T-helper 22 cell (primary cell): ENCODE results near the gene NXN.
"Not testable (repeated sequence)": the region's sequence is repeated elsewhere in the genome, so short reads cannot be mapped to it uniquely, and the experiment has no call there.

ENCODE experiments used
- DNase-seq: peaks from one replicate; pipeline ENCODE4 v3.0.0-alpha.2; 2020; ENCODE audit warnings: low read depth

NXN gene

GRCh38 chr17:862582-862981 is 117.0 kb downstream of the NXN start:
- no peak for DNase-seq

- no peak for DNase-seq
These were observed 118.2 kb downstream of the NXN start for GRCh38 chr17:861364-861763.

- no peak for DNase-seq
These were observed 118.8 kb downstream of the NXN start for GRCh38 chr17:860805-861204.

GRCh38 chr17:859824-860195 is 119.8 kb downstream of the NXN start:
- no peak for DNase-seq

GRCh38 chr17:859061-859823 is 120.3 kb downstream of the NXN start:
- DNase-seq = no peak

- DNase-seq = no peak
These were observed 123.4 kb downstream of the NXN start for GRCh38 chr17:856149-856548.

GRCh38 chr17:855569-855968 is 124.0 kb downstream of the NXN start:
- DNase-seq = no peak

- not testable (repeated sequence) for DNase-seq
These were observed 126.7 kb downstream of the NXN start for GRCh38 chr17:852850-853249.

- DNase-seq = no peak
These were observed 127.2 kb downstream of the NXN start for GRCh38 chr17:852349-852748.

- no peak for DNase-seq
These were observed 127.7 kb downstream of the NXN start for GRCh38 chr17:851924-852323.

- DNase-seq = no peak
These were observed 128.5 kb downstream of the NXN start for GRCh38 chr17:850851-851763.

GRCh38 chr17:850086-850850 is 129.3 kb downstream of the NXN start:
- no peak for DNase-seq

GRCh38 chr17:848402-848801 is 131.2 kb downstream of the NXN start:
- no peak for DNase-seq

- DNase-seq = no peak
These were observed 132.4 kb downstream of the NXN start for GRCh38 chr17:846901-847843.

- DNase-seq = no peak
These were observed 138.3 kb downstream of the NXN start for GRCh38 chr17:841313-841712.

GRCh38 chr17:838486-838885 is 141.1 kb downstream of the NXN start:
- DNase-seq = no peak

GRCh38 chr17:836151-836550 is 143.4 kb downstream of the NXN start:
- no peak for DNase-seq

GRCh38 chr17:835721-836120 is 143.9 kb downstream of the NXN start:
- DNase-seq = not testable (repeated sequence)

- DNase-seq = no peak
These were observed 144.3 kb downstream of the NXN start for GRCh38 chr17:835263-835662.

GRCh38 chr17:834136-834535 is 145.4 kb downstream of the NXN start:
- no peak for DNase-seq

GRCh38 chr17:830950-831349 is 148.6 kb downstream of the NXN start:
- no peak for DNase-seq
